ENCODE measurements around the gene KRTAP12-4. TPM values are rescaled to one million over a fixed set of nuclear protein-coding genes. Genes with fewer than 3 reads are reported as not detected.

KRTAP12-4 gene
- total RNA-seq, 2 experiments from 2014 or later, result not detected

- TF ChIP-seq EZH2phosphoT487 (IDR thresholded peaks at IDR 0.05; ENCODE audit: borderline replicate concordance, low read depth, low read length) (no peak), CTCF (conservative IDR thresholded peaks at IDR 0.05; ENCODE audit: low read length) (no peak)
- no peak for DNase-seq (ENCODE audit: low spot score)
- intact Hi-C loops (cut with micrococcal nuclease; ENCODE audit: unreplicated experiment), result no loop called here
- POLR2A ChIA-PET, result no interaction called here
- Histone ChIP-seq H3K4me3 (ENCODE audit: low read depth, low read length, poor library complexity, severe bottlenecking) (no peak overlapping the region), H4K20me1 (ENCODE audit: insufficient read depth, low read length) (no peaks in the 10 kb centered on the region), H3K4me1 (ENCODE audit: insufficient read depth, low read length, poor library complexity, severe bottlenecking) (no peaks in the 10 kb centered on the region), H3K9me2 (ENCODE audit: insufficient read depth, low read length) (no peaks in the 10 kb centered on the region), H3K4me2 (ENCODE audit: low read length) (no peak overlapping the region), H3K27ac (ENCODE audit: low read depth, low read length, poor library complexity, severe bottlenecking) (no peak overlapping the region), H3K9me3 (ENCODE audit: low read length) (0 out of 2 replicates have a peak, but pooled peaks cover 4% of the 10 kb centered on the region), H2AFZ (ENCODE audit: low read length) (no peak overlapping the region), H3K79me2 (ENCODE audit: insufficient read depth, low read depth, low read length) (no peaks in the 10 kb centered on the region), H3K36me3 (ENCODE audit: insufficient read depth, low read length) (no peaks in the 10 kb centered on the region)
- CTCF ChIA-PET (ENCODE audit: unreplicated experiment), result no interaction called here
- BruUV-seq (replicated peaks), result no TSS peak
Observed at GRCh38 chr21:44696572-44696971, 42.1 kb upstream of the KRTAP12-4 start.

- TF ChIP-seq CTCF (conservative IDR thresholded peaks at IDR 0.05; ENCODE audit: low read length) (no peak), EZH2phosphoT487 (IDR thresholded peaks at IDR 0.05; ENCODE audit: borderline replicate concordance, low read depth, low read length) (no peak)
- ChIA-PET POLR2A (no interaction called here), CTCF (ENCODE audit: unreplicated experiment) (no interaction called here)
- no peak for DNase-seq (ENCODE audit: low spot score)
- Histone ChIP-seq H3K79me2 (ENCODE audit: insufficient read depth, low read depth, low read length) (no peaks in the 10 kb centered on the region), H3K36me3 (ENCODE audit: insufficient read depth, low read length) (no peaks in the 10 kb centered on the region), H3K4me2 (ENCODE audit: low read length) (no peak overlapping the region), H2AFZ (ENCODE audit: low read length) (no peak overlapping the region), H3K9me2 (ENCODE audit: insufficient read depth, low read length) (no peaks in the 10 kb centered on the region), H3K4me1 (ENCODE audit: insufficient read depth, low read length, poor library complexity, severe bottlenecking) (no peaks in the 10 kb centered on the region), H3K27ac (ENCODE audit: low read depth, low read length, poor library complexity, severe bottlenecking) (no peak overlapping the region), H4K20me1 (ENCODE audit: insufficient read depth, low read length) (no peaks in the 10 kb centered on the region), H3K9me3 (ENCODE audit: low read length) (0 out of 2 replicates have a peak, but pooled peaks cover 4% of the 10 kb centered on the region), H3K4me3 (ENCODE audit: low read depth, low read length, poor library complexity, severe bottlenecking) (no peak overlapping the region)
- intact Hi-C loops (cut with micrococcal nuclease; ENCODE audit: unreplicated experiment), result no loop called here
- BruUV-seq (replicated peaks), result no TSS peak
Observed at GRCh38 chr21:44695641-44696040, 41.2 kb upstream of the KRTAP12-4 start.

GRCh38 chr21:44695184-44695583 is 40.7 kb upstream of the KRTAP12-4 start:
- Histone ChIP-seq H3K4me3 (ENCODE audit: low read depth, low read length, poor library complexity, severe bottlenecking) (no peak overlapping the region), H3K4me1 (ENCODE audit: insufficient read depth, low read length, poor library complexity, severe bottlenecking) (no peaks in the 10 kb centered on the region), H3K79me2 (ENCODE audit: insufficient read depth, low read depth, low read length) (no peaks in the 10 kb centered on the region), H3K36me3 (ENCODE audit: insufficient read depth, low read length) (no peaks in the 10 kb centered on the region), H4K20me1 (ENCODE audit: insufficient read depth, low read length) (no peaks in the 10 kb centered on the region), H3K9me2 (ENCODE audit: insufficient read depth, low read length) (no peaks in the 10 kb centered on the region), H3K27ac (ENCODE audit: low read depth, low read length, poor library complexity, severe bottlenecking) (no peak overlapping the region), H2AFZ (ENCODE audit: low read length) (no peak overlapping the region), H3K9me3 (ENCODE audit: low read length) (0 out of 2 replicates have a peak, but pooled peaks cover 4% of the 10 kb centered on the region), H3K4me2 (ENCODE audit: low read length) (no peak overlapping the region)
- ChIA-PET POLR2A (no interaction called here), CTCF (ENCODE audit: unreplicated experiment) (no interaction called here)
- no peak for DNase-seq (ENCODE audit: low spot score)
- no TSS peak for BruUV-seq (replicated peaks)
- TF ChIP-seq CTCF (conservative IDR thresholded peaks at IDR 0.05; ENCODE audit: low read length), result no peak
- no peak for TF ChIP-seq EZH2phosphoT487 (IDR thresholded peaks at IDR 0.05; ENCODE audit: borderline replicate concordance, low read depth, low read length)
- intact Hi-C loops (cut with micrococcal nuclease; ENCODE audit: unreplicated experiment), result no loop called here
